ENCODE measurements around the gene ZNF430.

DNA sequence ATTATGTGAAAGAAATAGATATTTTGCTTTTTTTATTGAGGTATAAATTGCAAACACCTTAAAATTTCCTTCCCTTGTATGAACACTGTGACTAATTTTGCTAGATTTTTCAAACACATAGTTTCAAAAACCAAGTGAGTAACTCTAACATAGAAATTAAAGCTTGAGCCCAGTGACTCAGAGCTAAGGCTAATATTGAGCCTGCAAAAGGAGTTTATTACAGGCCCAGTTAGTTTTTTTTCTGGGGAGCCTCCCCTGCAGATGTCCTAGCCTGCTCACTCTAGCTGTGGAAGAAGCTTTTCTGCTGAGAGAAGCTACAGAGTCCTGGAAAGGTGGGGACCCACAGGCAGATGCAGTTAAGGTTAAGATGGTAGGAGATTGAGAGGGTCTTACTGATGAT is 3.4 kb downstream of the ZNF430 start:
- TF ChIP-seq, protein P1, sequence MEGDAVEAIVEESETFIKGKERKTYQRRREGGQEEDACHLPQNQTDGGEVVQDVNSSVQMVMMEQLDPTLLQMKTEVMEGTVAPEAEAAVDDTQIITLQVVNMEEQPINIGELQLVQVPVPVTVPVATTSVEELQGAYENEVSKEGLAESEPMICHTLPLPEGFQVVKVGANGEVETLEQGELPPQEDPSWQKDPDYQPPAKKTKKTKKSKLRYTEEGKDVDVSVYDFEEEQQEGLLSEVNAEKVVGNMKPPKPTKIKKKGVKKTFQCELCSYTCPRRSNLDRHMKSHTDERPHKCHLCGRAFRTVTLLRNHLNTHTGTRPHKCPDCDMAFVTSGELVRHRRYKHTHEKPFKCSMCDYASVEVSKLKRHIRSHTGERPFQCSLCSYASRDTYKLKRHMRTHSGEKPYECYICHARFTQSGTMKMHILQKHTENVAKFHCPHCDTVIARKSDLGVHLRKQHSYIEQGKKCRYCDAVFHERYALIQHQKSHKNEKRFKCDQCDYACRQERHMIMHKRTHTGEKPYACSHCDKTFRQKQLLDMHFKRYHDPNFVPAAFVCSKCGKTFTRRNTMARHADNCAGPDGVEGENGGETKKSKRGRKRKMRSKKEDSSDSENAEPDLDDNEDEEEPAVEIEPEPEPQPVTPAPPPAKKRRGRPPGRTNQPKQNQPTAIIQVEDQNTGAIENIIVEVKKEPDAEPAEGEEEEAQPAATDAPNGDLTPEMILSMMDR (IDR thresholded peaks at IDR 0.05): no peak
- TF ChIP-seq POLR2A (IDR thresholded peaks at IDR 0.05) (no peak), POLR2AphosphoS5 (IDR thresholded peaks at IDR 0.05; ENCODE audit: insufficient read depth in 1 of 2, low read depth in 1 of 2) (no peak)

Measured in vagina (tissue), 2 donors.